ENCODE results near the gene SNX27.

DNA sequence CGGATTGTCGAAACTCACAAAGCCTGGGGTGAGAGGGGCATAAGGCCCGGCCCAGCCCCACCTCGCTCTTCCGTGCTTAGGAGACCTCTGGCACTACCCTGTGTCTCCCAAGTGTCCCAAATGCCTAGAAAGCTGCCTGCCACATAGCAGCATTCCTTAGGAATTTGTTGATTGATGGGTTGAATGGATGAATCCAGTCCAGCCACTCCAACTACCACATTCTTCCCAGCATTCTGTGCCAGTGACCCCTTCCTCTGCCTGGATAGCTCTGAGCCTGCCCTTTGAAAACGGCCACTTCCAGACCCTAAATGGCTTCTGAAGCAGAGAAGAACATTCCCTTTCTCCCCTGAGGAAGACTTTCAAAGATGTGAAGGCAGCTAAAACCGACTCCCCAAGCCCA lies 93.3 kb downstream of the SNX27 start:
- no peak for TF ChIP-seq EP300 (IDR thresholded peaks at IDR 0.05)
- TF ChIP-seq, protein P1, sequence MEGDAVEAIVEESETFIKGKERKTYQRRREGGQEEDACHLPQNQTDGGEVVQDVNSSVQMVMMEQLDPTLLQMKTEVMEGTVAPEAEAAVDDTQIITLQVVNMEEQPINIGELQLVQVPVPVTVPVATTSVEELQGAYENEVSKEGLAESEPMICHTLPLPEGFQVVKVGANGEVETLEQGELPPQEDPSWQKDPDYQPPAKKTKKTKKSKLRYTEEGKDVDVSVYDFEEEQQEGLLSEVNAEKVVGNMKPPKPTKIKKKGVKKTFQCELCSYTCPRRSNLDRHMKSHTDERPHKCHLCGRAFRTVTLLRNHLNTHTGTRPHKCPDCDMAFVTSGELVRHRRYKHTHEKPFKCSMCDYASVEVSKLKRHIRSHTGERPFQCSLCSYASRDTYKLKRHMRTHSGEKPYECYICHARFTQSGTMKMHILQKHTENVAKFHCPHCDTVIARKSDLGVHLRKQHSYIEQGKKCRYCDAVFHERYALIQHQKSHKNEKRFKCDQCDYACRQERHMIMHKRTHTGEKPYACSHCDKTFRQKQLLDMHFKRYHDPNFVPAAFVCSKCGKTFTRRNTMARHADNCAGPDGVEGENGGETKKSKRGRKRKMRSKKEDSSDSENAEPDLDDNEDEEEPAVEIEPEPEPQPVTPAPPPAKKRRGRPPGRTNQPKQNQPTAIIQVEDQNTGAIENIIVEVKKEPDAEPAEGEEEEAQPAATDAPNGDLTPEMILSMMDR (IDR thresholded peaks at IDR 0.05), result no peak
